Measurements from ENCODE around the gene CTSZ. TPM values are rescaled to one million over a fixed set of nuclear protein-coding genes. Genes with fewer than 3 reads are reported as not detected.

CTSZ gene
- total and polyA plus RNA-seq, 11 donors, result 92.2 to 482 (median 130) TPM

GRCh38 chr20:58970146-58970545, 36.9 kb downstream of the CTSZ start:
- ATAC-seq (no peak), DNase-seq (no peak)
- H3K4me1 ChIP-seq, result peaks cover 0 to 6% (median 0%) of the 10 kb centered on the region in 12 donors
- TF ChIP-seq CTCF (IDR thresholded peaks at IDR 0.05), result no peak
- TF ChIP-seq POLR2A (IDR thresholded peaks at IDR 0.05), result no peak
- 77 to 89% (median 86%) methylated on average over 1 of the region's 1 CpG for WGBS, 4 donors
- no peaks in the 10 kb centered on the region for H3K36me3 ChIP-seq
- no peaks in the 10 kb centered on the region for H3K27me3 ChIP-seq
- no peak overlapping the region for H3K27ac ChIP-seq
- no peak overlapping the region for H3K4me3 ChIP-seq
- intact Hi-C loops (cut with DNase I), result no loop called here
- peaks cover 0 to 20% (median 4%) of the 10 kb centered on the region in 12 donors for H3K9me3 ChIP-seq

- H3K27me3 ChIP-seq, result no peaks in the 10 kb centered on the region
- H3K36me3 ChIP-seq, result no peaks in the 10 kb centered on the region
- peaks cover 0 to 5% (median 0%) of the 10 kb centered on the region in 12 donors for H3K4me1 ChIP-seq
- no peak overlapping the region for H3K27ac ChIP-seq
- 66 to 91% (median 75%) methylated on average over 2 of the region's 2 CpGs for WGBS, 4 donors
- peaks cover 0 to 13% (median 3%) of the 10 kb centered on the region in 12 donors for H3K9me3 ChIP-seq
- TF ChIP-seq POLR2A (IDR thresholded peaks at IDR 0.05) (no peak), CTCF (IDR thresholded peaks at IDR 0.05) (no peak)
- no peak overlapping the region for H3K4me3 ChIP-seq
- no peak for ATAC-seq
- DNase-seq, result no peak
- intact Hi-C loops (cut with DNase I), result no loop called here
Measured at GRCh38 chr20:58969439-58969838, 37.6 kb downstream of the CTSZ start.

GRCh38 chr20:58967652-58968429, 39.2 kb downstream of the CTSZ start:
- intact Hi-C loops (cut with DNase I), result no loop called here

More at GRCh38 chr20:58967652-58968429, 39.2 kb downstream of the CTSZ start:
- DNase-seq (no peak), ATAC-seq (no peak)
- TF ChIP-seq CTCF (IDR thresholded peaks at IDR 0.05), result no peak
- TF ChIP-seq POLR2A (IDR thresholded peaks at IDR 0.05), result no peak
- Histone ChIP-seq H3K4me1 (no peaks in the 10 kb centered on the region), H3K36me3 (no peaks in the 10 kb centered on the region), H3K9me3 (peaks cover 0 to 20% (median 3%) of the 10 kb centered on the region in 12 donors), H3K4me3 (no peak overlapping the region), H3K27ac (no peak overlapping the region), H3K27me3 (no peaks in the 10 kb centered on the region)
- 77 to 87% (median 85%) methylated on average over 10 of the region's 10 CpGs for WGBS, 4 donors

All from heart left ventricle (tissue), 16 donors.